Lower leg skin (tissue), 3 donors: Measurements from ENCODE around the gene DLGAP3.

Experiments
- POLR2A ChIP-seq, 2 donors: fragments of 450-650 bp; IDR thresholded peaks; one replicate each; pipeline ENCODE4 v1.6.1; 2016 to 2017; ENCODE audit warnings: antibody characterized with exemption in 2 of 2, mild to moderate bottlenecking in 1 of 2, moderate library complexity in 1 of 2
- TF ChIP-seq, protein P1 (sequence below), 3 donors: fragments of 450-650 bp; IDR thresholded peaks; one replicate each; pipeline ENCODE4 v1.5.1; 2016; ENCODE audit warnings: antibody characterized with exemption in 3 of 3, mild to moderate bottlenecking in 3 of 3, moderate library complexity in 2 of 3

DNA sequence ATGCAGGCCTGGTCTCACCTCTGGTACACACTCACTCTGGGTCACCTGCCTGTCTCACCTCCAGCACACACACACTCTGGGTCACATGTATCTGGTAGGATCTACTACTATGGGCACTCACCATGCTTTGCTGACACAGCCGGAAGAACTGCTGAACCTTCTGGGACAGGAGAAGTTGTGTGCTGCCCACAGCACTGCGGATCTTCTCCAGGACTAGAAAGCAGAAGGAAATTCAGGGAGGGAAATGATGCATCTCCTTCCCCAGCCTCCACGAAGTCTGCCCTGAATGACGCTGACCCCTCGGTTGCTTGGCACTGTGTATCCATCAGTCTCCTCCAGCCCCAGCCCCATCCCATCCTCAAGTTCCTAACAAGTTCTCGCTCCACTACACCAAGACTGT, 62.0 kb downstream of the DLGAP3 start:
- TF ChIP-seq, protein P1, sequence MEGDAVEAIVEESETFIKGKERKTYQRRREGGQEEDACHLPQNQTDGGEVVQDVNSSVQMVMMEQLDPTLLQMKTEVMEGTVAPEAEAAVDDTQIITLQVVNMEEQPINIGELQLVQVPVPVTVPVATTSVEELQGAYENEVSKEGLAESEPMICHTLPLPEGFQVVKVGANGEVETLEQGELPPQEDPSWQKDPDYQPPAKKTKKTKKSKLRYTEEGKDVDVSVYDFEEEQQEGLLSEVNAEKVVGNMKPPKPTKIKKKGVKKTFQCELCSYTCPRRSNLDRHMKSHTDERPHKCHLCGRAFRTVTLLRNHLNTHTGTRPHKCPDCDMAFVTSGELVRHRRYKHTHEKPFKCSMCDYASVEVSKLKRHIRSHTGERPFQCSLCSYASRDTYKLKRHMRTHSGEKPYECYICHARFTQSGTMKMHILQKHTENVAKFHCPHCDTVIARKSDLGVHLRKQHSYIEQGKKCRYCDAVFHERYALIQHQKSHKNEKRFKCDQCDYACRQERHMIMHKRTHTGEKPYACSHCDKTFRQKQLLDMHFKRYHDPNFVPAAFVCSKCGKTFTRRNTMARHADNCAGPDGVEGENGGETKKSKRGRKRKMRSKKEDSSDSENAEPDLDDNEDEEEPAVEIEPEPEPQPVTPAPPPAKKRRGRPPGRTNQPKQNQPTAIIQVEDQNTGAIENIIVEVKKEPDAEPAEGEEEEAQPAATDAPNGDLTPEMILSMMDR (IDR thresholded peaks at IDR 0.05) = no peak
- TF ChIP-seq POLR2A (IDR thresholded peaks at IDR 0.05) = no peak
